ENCODE measurements around the gene SLC22A17. TPM values are rescaled to one million over a fixed set of nuclear protein-coding genes. Genes with fewer than 3 reads are reported as not detected.
"Not testable (repeated sequence)": the region's sequence is repeated elsewhere in the genome, so short reads cannot be mapped to it uniquely, and the experiment has no call there.

Gene SLC22A17
- 10 to 100 TPM; 56.7 to 74.4 (median 61.3) TPM for polyA plus RNA-seq (ENCODE audit: insufficient read length in 4 of 4)

DNA sequence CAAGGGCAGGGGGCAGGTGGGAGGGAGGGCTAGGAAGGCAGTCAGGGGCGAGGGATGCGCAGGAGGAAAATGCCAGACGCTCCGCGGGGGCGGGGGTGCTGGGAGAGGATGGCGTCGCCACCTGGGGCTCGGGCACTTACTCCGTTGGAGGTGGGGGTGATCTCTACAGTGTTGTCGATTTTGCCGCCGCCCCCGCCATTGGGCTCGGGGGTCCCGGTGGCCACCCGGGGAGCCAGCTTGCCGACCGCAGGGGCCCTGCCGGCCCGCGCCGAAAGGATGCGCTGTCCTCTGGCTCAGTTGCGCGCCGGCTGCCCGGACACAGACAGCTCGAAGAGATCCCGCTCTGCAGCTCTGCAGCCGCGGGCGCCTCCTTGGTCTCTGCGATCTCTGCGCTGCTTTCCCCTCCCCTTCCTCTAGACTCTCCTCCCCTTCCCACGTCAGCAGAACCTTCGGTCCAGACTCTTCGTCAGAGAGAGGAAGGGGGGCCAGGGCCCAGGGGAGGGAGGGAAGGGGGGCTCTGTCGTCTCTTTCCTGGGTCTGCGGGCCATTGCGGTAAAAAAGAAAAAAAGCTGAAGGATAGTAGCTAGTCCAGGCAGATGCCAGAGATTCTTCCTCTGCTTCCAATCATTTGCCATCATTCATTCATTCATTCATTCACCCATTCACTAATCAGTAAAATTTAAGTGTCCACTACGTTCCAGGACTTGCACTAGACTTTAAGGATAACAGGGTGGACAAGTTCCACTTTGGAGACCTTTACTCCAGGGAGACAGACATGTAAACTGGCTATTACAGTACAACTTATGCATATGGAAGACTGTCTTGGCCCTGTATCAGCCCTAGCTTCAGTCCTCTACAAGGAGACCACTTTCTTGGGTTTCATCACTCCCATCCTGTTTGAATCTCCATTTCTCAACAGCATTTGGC is at the start of gene SLC22A17:
Gene SLC22A17 (minus strand): TSS at position 382 of the 927 bp plus-strand sequence.
- DNase-seq (ENCODE audit: low read depth in 4 of 4, low spot score in 3 of 4): peak; percentile 74 to 84 (median 81)

DNA sequence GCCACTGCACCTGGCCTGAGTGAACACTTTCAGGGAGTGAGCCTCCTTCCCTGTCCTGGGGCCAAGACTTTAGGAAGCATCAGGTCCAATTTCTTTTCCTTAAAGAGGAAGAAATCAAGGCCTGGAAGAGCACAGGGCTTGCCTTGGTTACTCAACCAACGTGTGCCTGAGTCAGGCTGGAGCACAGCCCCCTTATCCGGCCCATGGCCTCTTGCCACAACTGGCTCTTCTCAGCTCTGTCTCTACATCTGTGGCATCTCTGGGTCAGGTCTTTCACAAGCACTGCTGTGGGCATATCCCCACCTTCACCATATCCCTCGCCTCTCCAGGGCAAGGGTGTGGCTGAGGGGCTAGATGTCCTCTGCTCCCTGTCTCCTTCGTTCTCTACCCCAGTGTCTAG is 48.6 kb upstream of the SLC22A17 start:
- DNase-seq (ENCODE audit: low read depth in 4 of 4, low spot score in 3 of 4): no peak

DNA sequence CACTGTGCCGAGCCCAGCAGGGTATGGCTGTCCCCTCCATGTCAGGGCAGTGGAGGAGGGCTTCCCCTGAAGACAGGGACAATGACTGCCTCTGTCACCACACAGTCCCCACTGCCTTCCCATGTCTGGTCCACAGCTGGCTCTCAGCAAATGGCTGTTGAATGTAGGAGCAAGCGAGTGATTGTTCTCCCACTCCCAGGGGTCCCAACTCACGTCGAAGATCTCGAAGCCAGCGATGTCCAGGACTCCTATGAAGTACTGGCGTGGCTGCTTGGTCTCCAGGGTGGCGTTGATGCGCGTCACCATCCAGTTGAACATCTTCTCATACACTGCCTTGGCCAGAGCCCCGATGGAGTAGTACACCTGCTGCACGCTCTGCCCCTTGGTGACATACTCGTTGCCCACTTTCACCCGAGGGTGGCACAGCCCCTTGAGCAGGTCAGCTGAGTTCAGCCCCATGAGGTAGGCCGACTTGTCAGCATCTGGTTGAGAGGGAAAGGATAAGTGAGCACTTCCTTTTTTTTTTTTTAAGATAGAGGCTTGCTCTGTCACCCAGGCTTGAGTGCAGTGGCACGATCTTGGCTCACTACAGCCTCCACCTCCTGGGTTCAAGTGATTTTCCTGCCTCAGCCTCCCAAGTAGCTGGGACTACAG is 47.9 kb upstream of the SLC22A17 start:
- DNase-seq (ENCODE audit: low read depth in 4 of 4, low spot score in 3 of 4): not testable (repeated sequence)

DNA sequence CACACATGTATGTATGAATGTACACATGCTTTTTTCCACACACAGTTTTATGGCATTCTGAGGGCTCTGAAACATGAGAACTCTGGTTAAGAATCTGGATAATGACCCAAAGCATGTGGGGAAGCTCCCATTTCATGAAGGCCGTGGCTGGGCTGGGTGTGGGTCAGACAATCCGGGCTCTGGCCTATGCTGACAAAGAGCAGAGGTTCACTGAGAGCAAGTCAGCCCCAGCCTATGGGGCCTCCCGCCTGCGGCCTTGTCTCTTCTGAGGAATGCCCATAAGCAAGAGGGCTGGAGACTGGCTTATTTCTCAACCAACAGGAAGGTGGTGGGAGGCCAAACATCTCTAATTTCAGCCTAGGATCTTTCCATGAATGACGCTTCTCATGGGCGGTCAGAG is 46.9 kb upstream of the SLC22A17 start:
- no peak for DNase-seq (ENCODE audit: low read depth in 4 of 4, low spot score in 3 of 4)

DNA sequence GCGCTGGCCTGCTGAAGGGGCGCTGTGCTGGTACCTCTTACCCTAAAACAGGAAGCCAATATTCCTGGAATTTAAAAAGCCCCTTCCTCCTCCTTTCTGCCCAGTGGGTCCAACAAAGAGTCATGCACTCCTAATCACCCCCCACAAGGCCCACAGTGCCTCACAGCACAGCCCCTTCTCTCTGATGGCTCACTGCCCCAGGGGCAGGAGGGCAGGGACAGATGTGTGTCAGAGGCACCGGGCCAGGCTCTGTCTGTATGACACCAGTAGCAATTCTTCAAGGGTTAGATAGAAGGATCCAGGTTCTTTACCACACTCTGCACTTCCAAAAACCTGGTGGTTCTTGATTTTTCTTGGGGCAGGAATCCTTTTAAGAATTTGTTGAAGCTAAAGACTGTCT is 46.4 kb upstream of the SLC22A17 start:
- no peak for DNase-seq (ENCODE audit: low read depth in 4 of 4, low spot score in 3 of 4)

DNA sequence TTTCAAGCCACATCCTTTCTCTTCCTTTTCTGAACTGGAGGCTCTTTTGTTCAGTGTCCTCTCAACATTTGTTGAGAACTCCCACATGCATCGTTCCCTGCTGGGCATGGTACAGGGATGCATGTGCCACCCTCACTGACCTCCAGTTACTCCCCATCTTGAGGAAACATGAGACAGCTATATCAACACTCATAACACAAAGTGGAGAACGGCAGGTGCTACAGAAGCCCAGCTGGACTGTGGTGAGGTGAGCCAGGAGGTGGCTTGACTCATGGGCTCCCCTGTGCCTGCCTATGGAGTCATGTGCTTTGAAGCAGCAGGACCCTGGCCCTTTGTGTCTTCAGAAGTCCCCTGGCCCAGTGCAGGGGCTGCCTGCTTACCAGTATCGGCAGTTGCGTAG is 45.7 kb upstream of the SLC22A17 start:
- no peak for DNase-seq (ENCODE audit: low read depth in 4 of 4, low spot score in 3 of 4)

DNA sequence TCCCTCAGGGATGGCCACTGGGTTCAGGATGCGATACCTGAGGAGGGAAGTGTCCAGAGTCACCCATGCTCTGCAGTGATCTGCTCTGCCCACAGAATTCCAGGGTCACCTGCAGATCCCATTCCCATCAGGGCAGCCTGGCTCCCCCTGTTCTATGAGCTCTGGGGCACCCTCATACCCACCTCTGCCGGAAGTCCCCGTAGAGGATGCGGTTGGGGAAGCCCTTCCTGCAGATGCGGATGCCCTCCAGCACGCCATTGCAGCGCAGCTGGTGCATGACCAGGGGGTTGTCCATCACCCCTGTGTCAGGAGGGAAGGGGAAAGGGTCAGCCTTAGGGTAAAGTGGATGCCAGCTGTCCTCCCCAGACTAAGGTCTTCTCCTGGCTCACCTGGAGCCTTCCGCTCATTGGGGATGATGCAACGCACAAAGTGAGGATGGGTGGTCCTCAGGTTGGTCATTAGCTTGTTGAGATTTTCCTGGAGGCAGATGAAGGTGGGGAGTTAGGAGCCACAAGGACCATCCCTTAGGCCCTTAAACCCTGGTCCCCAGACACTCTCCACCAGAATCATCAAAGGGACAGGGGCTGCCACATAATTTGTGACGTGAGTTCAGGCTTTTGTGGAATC is 44.2 kb upstream of the SLC22A17 start:
- no peak for DNase-seq (ENCODE audit: low read depth in 4 of 4, low spot score in 3 of 4)

DNA sequence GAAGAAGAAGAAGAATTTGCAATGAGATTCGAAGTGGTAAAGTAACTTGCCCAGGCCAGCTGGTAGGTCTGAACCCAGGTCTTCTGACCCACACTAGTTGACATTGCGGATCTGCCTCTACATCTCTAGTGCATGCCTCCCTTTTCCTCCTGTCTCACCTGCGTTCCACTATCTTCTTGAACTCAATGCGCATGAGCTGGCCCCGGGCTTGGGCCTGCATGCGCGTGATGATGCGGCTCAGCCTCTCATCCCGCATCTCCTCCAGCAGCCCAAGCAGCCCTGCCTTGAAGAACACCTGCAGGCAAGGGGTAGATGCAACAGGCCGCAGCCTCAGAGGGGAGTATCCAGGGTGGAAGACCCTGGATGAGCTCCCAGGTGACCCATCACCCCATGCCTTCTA is 43.4 kb upstream of the SLC22A17 start:
- no peak for DNase-seq (ENCODE audit: low read depth in 4 of 4, low spot score in 3 of 4)

DNA sequence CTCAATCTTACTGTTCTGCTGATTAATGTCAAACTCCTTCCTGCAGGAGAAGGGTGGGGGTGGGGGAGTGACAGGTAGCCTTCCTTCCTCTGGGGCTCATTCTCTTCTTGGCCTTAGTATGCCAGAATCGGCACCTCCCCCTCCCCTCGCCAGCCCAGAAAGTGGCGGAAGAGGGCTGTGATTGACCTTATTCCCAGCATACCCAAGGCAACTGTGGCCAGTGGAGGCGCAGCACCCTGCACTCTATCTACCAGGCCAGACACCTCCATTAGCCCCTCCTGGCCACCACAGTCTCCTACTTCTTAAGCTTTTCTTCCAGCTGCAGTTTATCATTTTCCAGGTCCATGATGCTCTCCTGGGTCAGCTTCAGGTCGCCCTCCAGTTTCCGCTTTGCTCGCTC is 39.9 kb upstream of the SLC22A17 start:
- DNase-seq (ENCODE audit: low read depth in 4 of 4, low spot score in 3 of 4): no peak

DNA sequence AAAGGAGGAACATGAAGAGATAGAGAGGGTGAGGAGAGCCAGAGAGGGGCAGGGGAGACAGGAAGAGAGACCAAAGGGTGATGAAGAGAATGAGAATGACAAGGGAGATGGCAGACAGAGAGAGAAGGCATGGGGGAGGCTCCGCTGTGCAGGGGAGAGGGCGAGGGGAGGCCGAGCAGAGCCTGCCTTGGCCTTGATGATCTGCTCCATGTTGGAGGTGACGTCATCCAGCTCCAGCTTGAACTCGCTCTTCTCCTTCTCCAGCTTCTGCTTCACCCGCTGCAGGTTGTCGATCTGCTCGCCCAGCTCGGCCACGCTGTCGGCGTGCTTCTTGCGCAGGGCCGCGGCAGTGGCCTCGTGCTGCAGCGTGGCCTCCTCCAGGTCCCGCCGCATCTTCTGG is 37.2 kb upstream of the SLC22A17 start:
- not testable (repeated sequence) for DNase-seq (ENCODE audit: low read depth in 4 of 4, low spot score in 3 of 4)

DNA sequence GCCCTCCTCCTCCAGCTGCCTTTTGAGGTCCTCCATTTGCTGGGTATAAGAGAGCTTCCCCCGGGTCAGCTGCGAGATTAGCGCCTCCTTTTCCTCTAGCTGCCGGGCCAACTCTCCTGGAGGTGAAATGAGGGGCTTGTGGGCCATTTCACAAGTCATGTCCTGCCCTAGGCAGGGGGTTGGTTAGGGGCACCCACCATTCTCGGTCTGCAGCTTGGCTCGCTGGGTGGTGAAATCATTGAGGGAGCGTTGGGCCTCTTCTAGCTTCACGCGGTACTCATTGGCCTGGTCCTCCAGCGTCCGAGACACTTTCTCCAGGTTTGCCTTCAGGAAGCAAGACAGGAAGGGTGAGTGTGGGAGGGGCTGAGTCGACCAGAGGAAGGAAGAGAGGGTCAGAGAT is 36.7 kb upstream of the SLC22A17 start:
- DNase-seq (ENCODE audit: low read depth in 4 of 4, low spot score in 3 of 4): no peak

DNA sequence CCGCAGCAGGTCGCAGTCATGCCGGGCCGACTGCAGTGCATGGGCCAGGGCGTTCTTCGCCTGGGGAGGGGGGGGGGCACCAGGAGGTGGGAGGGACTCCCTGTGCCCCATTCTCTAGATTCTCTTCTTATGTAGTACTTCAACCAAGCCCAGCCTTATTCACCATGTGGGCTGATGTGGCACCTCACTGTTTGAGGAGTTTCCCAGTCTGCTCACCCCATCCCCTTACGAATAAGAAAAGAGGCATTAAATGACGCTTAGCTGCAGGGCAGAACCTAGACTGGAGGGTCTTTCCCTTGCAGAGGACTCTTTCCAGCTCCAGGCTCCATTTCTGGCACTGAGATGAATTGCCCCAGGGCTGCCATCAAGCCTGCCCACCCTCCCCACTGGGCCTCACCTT is 36.3 kb upstream of the SLC22A17 start:
- DNase-seq (ENCODE audit: low read depth in 4 of 4, low spot score in 3 of 4): no peak

DNA sequence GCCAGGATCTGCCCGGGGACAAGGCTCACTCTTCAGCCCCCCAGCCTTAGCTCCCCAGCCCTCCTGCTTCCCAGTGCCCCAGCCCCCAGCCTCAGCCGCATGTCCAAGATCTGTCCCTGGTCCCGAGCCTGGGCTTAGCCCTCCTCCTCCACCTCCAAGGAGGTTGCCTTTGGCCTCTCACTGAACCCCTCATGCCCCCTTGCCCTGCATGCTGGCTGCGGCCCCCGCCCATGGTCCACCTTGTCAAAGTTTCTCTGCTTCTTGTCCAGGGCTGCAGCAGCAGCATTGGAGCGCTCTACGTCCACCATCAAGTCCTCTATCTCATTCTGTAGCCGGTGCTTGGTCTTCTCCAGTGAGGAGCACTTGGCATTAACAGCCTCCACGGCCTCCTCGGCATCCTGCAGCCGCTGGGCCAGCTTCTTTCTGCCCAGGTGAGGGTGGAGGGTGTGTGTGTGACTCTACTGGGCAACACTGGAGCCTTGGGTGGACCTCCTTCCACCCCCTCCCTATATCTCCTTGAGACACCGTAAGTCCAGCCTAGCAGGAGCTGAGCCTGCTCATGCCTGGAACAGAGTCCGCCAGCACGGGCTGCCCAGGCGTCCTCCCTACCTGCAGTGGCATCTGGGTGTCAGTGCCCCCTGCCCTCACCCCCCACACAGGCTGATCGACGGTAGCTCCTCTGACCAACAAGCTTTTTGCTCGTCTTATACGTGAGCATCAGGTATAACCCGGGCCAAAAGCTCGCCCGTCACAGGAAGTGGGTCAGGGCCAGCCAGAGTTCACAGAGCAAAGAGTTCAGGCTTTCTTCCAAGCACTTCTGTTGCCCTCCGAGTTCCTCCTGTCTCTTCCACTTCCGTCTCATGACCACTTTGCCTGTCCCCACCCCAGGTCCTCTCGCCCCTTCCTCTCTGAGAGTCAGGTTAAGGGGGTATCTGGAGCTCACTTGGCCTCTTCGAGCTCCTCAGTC is 35.5 kb upstream of the SLC22A17 start:
- no peak for DNase-seq (ENCODE audit: low read depth in 4 of 4, low spot score in 3 of 4)

DNA sequence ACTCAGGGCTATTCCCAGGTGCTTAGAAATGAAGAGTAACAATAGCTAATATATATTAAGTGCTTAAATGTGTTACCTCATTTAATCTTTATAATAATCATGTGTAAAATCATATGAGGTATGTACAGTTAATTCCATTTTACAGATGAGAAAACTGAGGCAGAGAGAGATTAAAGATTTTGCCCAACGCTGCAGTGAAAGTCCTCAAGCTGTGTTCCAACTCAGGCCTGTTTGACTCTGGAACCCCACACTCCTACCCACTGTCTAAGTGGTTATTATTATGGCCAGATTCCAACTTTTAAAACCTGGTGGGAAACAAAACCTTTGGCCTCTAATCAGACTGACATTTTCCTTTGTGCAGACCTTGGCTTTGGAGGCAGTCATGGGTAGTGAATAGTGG is 34.3 kb upstream of the SLC22A17 start:
- no peak for DNase-seq (ENCODE audit: low read depth in 4 of 4, low spot score in 3 of 4)

DNA sequence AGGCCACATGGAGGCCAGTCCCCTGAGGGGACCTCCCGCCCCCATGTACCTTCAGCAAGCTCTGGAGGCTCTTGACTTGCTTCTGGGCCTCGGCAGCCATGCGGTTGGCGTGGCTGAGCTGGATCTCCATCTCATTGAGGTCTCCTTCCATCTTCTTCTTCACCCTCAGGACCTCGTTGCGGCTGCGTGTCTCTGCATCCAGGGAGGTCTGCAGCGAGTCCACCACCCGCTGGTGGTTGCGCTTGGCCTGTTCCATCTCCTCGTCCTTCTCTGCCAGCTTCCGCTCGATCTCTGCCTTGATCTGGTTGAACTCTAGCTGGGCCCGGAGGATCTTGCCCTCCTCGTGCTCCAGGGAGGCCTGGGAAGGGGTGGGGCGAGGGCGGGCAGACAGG is 33.6 kb upstream of the SLC22A17 start:
- not testable (repeated sequence) for DNase-seq (ENCODE audit: low read depth in 4 of 4, low spot score in 3 of 4)

DNA sequence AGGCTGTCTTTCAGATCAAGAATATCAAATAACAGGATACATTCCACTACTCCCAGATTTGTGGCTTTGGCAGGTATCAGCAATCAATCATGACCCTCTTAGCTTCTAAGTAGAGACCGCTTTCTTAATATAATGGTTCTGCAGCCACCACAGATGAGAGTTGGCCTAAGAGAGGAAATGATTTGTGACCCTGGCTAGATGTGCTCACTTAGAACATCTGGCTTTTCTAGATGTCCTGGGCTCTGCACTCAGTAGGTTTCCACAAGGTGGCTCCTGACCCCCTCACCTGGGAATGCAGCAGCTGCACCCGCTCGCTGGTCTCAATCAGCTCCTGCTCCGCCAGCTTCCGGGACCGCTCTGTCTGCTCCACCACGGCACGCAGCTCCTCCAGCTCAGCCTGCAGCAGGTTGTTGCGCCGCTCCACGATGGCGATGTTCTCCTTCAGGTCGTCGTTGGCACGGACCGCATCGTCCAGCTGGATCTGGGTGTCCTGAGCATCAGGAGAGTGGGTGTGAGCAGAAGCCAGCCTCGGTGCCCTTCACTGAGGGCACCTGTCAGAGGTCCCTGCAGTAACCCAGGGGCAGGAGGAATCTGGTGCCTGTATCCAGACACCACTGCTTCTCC is 33.1 kb upstream of the SLC22A17 start:
- no peak for DNase-seq (ENCODE audit: low read depth in 4 of 4, low spot score in 3 of 4)

DNA sequence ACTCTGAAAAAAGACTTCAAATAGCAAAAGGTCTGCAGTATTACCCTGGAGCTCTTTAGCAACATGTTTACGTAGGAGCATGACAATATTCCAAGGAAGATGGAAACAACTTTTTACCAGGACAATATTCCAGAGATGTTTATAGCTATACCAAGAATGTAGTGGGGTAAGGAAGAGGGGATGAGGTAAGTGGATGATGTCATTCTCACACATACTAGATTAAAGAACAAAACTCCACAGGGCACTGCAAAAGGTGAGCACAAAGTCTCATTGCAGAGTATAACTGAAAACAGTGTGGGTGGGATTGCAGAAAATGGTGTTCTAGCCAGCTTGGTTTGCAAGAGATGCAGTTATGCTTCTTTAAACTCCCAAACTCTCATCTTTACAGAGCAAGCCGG is 32.6 kb upstream of the SLC22A17 start:
- DNase-seq (ENCODE audit: low read depth in 4 of 4, low spot score in 3 of 4): no peak

DNA sequence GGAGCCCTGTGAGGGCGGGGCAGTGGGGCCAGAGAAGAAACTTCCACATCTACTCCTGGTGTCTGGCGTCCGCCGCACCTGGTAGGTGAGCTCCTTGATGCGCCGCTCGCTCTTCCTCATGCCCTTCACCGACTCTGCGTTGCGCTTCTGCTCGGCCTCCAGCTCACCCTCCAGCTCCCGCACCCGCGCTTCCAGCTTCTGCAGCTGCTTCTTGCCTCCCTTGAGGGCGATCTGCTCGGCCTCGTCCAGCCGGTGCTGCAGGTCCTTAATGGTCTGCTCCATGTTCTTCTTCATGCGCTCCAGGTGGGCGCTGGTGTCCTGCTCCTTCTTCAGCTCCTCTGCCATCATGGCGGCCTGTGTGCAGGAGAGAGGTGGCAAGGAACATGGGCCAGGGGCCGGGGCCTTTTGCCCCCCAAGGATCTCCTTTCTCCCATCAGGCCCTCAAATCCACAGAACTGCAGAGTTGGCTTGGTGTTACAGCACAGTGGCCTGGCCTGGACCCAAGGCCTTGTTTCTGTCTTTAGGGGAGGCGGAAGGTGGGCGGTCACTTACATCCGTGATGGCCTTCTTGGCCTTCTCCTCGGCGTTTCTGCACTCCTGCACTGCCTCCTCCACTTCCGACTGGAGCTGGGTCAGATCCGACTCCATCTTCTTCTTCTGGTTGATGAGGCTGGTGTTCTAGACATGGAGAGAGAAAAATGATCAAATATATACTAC is 31.8 kb upstream of the SLC22A17 start:
- no peak for DNase-seq (ENCODE audit: low read depth in 4 of 4, low spot score in 3 of 4)

DNA sequence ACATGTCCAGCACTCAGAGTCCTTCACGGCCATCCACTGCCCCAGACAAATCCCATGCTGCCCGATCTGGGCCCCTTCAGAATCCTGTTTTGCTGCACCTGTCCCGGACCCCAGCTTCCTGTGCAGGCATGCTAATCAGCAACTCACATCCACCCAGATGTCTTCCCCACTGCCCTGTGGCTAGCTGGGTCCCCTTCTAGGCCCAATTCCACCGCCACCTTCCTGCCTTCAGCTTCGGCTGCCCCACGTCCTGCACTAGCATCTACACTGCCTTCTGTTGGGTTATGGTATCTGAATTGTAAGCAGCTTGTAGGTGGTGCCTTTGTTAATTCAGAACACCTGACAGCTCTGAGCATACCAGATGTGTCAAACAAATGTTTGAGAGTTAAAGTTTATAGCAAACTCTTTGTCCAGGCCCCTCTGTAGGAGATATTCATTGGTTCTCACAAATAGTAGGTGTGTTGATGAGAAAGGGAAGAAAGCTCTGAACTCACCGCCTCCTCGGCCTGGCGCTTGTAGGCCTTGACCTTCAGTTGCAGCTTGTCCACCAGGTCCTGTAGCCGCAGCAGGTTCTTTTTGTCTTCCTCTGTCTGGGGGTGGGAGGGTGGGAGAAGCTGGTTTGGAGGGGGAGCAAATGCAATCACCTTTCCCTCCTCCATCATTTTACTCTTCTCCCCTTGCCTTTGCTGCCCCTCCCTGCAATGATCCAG is 30.2 kb upstream of the SLC22A17 start:
- DNase-seq (ENCODE audit: low read depth in 4 of 4, low spot score in 3 of 4): no peak

Data from right renal pelvis (tissue), 4 donors.